CD4-positive, alpha-beta T cell treated with Interleukin-4 for 1 hour (primary cell): ENCODE results near the gene CREG1.

Source experiments
- DNase-seq, 2 donors: peaks; one replicate each; pipeline ENCODE4 v3.0.0-alpha.2; 2020 to 2022

The CREG1 gene

GRCh38 chr1:167529829-167530474 is 23.6 kb downstream of the CREG1 start:
- no peak for DNase-seq

DNA sequence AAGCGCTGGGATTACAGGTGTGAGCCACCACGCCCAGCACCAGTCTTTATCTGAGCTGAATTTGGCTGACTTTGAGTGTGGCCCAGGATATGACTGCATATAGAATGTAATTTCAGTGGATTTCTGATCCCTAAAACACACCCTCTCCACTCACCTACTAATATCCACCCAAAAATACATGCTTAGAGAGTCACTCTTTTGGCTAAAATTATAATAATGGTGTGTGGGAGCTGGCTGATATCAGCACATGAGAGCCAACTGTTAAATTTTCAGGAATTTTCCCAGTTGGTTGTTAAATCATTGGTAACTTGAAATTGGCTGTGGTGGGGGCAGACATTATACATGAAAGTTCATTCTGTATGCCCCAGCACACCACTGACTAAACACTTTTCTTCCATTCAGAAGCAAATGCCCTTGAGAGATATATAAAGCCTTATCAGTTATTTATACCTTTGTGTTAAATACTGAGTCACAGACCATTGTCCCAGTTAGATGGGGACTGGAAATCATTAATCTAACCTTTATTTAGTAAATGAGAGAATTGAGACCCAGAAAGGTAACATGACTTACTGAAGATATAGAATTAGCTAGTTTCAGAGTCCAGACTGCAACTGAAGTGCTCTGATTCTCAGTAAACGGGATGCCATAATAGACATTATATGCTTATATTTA is 25.4 kb downstream of the CREG1 start:
- DNase-seq, result no peak

DNA sequence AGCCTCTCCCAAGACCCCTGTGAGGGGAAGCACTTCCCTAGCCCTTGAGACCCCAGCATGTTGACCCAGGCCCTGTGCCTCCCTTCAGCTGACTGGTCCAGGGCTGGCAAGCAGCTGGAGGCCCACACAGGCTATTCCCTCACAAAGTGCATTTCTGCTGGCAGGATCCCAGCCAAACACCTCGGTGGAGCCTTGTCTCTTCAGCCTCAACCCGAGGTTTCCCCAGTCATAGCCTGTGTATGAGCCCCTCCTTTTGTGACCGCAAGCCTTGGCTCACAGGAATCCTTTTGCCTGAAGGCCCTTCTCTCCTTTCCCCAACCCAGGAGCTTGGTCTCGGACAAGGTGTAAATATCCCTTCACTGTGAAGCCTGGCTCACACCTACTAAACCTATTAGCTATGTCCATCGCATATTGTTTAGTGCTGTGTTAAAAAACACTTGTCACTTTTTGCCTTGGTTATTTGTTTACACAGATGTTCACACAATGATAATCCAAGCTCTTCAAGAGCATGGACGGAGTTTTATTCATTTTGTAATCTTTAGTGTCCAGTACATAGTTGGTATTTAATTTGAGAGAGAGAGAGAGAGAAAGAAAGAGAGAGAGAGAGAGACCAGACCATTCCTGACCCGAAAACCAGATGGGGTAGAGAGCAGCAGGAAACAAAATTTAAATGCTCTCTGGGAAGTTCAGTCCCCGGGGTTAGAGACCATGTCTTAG is 26.7 kb downstream of the CREG1 start:
- DNase-seq, result no peak

- DNase-seq, result no peak
These were observed 28.9 kb downstream of the CREG1 start for GRCh38 chr1:167524651-167525050.

DNA sequence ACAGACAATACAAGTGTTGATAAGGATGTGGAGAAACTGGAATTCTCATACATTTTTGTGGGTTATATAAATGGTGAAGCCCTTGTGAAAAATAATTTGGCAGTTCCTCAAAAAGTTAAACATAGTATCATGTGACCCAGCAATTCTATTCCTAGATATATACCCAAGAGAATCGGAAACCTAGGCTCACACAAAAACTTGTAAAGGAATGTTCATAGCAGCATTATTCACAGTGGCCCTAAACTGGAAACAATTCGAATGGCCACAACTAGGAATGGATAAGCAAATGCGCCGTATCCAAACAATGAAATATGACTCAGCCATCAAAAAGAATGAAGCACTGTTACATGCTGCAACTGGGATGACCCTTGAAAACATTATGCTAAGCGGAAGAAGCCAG is 31.3 kb downstream of the CREG1 start:
- no peak for DNase-seq

DNA sequence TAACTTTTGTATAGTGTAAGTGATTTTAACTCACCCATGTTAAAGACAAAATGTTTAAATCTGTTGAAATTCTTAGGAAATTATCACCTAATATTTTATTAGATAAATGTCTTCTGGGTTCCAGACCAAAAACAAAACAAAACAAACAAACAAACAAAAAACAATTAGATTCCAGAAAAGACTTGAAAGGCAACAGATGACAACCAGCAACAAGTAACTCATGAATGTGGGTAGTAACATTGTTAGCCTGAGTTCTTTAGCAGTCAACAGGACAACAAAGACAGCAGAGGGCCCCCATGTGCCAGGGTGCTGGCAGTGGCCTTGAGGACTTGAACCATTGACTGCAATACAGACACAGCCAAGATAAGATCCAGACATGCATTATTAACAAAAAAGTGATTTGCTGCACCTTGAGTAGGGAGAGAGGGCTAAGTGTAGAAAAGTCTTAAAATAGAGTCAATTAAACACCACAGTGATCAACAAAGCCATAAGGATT is 32.8 kb downstream of the CREG1 start:
- DNase-seq, result no peak

- DNase-seq, result peak; percentile 85 to 88
These were observed 35.2 kb downstream of the CREG1 start, which contains the start of gene CD247 for GRCh38 chr1:167518331-167518700. Gene CD247, minus strand, starts transcription at chr1:167518529. Its CDS starts 64 bp downstream, at chr1:167518465.

DNA sequence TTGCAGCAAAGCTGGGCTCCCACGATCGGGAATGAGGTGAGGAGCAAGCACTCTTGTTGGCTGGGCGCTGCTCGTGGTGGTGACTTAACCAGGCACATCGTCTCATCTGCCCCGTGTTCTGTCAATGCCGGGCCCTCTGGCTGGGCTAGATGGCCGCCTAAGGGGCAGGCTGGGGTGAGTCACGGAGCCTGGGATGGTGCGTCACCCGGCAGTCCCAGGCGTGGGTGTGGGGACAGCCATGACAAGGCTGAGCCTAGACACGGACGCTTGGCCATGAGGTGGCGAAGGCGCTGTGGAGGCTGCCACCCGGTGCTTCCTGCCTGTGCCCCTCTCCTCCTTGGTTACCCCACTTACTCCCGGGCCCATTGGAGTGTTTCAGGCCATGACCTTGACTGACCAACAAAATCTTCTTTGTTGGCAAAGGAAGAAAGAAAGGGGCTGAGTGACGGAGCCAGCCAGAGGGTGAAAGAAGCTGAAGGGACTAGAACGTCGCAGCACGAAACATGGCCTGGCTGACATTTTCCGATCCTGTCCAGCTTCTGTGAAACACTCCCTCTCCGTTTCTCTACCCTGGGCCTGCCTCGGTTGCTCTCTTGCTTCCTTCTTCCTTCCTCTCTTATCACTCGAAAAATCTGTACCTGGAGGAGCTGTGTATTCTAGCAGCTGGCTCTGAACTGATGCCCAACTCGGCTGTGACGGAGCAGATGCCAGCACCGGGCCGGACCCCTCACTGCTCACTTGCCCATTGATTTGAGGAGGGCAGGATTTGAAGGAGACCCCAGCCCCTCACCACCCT is 35.8 kb downstream of the CREG1 start:
- peak; percentile 83 for DNase-seq

- peak; percentile 55 to 65 for DNase-seq
These were observed 36.9 kb downstream of the CREG1 start for GRCh38 chr1:167516404-167517388.

GRCh38 chr1:167515893-167516321 is 37.7 kb downstream of the CREG1 start:
- no peak for DNase-seq

DNA sequence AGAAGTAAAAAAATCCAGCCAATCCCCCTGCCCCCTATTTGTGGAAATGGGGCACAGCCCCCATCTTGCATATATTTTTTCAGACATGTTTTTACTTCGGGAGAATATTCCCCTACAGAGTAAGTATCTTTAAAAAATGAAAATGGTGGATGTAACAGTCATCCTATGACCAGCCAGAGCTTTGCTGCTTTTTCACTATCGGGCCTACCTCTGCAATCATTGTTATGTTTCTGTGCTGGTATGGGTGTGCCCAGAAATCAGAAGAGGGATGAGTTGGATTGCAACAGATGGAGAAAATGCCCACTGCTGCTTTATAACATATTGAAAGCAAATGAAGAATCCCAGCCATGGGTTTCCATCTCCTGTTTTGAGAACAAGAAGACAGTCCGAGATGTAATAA is 38.1 kb downstream of the CREG1 start:
- no peak for DNase-seq

DNA sequence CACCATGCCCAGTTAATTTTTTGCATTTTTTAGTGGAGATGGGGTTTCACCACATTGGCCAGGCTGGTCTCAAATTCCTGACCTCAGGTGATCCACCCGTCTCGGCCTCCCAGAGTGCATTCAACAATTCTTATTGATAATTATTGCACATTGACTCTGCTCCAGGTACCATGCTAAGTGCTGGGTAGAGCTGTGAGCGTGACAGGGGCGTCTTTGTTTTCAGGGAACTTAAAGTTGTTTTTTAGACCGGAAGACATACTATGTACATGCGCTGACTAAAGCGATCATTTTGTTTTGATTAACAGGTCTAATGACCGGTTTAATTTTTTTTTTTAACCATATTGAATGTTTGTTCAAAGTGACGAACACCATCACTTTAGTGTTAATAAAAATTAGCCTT is 39.3 kb downstream of the CREG1 start:
- DNase-seq, result peak in 1 of 2 donors; percentile 44

DNA sequence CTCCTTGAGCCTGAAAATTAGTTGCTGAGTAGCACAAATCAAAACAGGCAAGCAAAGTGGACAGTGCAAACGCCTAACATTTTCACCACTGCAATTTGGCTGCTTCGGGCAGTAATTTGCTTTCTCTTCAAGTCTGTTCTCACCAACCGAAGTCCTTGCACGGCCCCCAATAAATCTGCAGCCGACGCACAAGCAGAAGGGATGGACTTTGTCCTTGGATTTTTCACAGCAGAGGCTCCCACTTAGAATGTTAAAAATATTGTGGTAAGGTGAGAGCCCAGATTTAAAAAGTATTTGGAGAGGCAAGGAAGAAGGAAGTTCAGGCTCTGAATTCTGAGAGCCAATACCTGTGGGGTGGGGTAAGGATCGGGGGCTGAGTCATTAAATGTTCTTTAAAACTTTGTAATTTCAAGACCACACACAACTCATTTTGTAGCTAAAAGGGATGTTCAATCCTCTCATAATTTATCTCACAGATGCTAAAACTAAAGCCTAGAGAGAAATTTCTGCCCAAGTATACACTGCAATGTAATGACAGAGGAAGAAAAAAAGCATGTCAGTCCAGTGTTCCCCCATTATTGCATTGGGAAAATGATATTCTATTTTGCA is 41.4 kb downstream of the CREG1 start:
- no peak for DNase-seq

GRCh38 chr1:167511374-167511986 is 42.1 kb downstream of the CREG1 start:
- DNase-seq, result no peak

DNA sequence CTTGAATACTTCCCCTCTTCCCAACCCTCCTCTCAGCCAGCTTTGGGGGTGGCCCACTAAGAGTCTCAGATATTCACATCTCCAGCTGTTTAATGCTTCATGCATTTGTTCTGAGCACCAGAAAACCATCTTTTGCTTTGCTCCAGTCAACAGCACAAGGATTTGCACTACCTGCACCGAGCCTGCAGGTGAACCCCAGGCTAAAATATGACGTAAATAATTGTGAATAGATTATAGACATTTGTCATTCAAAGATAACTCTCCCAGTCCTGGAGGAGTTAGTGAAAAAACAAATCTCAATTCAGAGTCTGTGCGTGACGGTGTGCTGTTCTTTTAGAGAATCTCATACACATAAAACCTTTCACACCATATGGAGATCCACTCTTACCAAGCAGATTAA is 42.7 kb downstream of the CREG1 start:
- peak in 1 of 2 donors; percentile 28 for DNase-seq

- peak in 1 of 2 donors; percentile 19 for DNase-seq
These were observed 43.3 kb downstream of the CREG1 start for GRCh38 chr1:167510244-167510643.

- peak; percentile 46 to 63 for DNase-seq
These were observed 44.0 kb downstream of the CREG1 start for GRCh38 chr1:167509587-167509986.

- no peak for DNase-seq
These were observed 45.8 kb downstream of the CREG1 start for GRCh38 chr1:167507719-167508118.

DNA sequence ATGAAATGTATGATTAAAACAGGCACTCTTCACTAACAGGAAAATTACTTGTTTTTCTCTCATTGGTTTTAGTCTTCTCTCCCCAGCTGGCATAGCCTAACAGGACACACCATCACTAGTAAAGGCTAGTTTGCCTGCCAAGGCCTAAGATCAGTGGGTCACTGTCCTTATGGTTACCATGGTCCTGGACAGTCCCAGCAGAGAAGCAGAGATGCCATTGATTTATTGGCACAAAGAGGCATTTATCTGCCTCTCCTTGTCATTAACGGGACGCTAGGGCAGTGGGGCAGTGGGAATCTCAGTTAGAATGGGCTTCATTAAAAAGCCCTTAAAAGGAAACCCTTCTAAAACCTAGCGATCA is 49.1 kb downstream of the CREG1 start:
- no peak for DNase-seq

GRCh38 chr1:167503626-167504466 is 49.7 kb downstream of the CREG1 start:
- DNase-seq, result no peak
